BJ (cell line): Measurements from ENCODE around the gene ATXN2. TPM values are rescaled to one million over a fixed set of nuclear protein-coding genes. Genes with fewer than 3 reads are reported as not detected.

Source experiments
- CTCF ChIA-PET: fragments of 350-600 bp; formaldehyde crosslinking; extraction: SDS; loops from one replicate; lab custom pipeline; 2021; ENCODE audit warnings: antibody characterized with exemption, inconsistent platforms; lab: Yijun Ruan, JAX
- POLR2A ChIA-PET: fragments of 300-600 bp; sonication (Branson Sonifier 250); formaldehyde crosslinking; extraction: SDS; loops from one replicate; lab custom pipeline; 2021; ENCODE audit warnings: antibody characterized with exemption; lab: Charles Lee
- DNase-seq: peaks from one replicate; pipeline ENCODE4 v3.0.0-alpha.2; 2011; ENCODE audit warnings: low read depth
- H3K27me3 ChIP-seq: 2 replicates; pipeline ENCODE4 v1.6.0; 2011; ENCODE audit warnings: low read length; ENCODE audit not compliant: control insufficient read depth, insufficient read depth
- H3K36me3 ChIP-seq: 2 replicates; pipeline ENCODE4 v1.5.1; 2011; ENCODE audit warnings: low read length; ENCODE audit not compliant: control insufficient read depth, insufficient read depth
- H3K4me3 ChIP-seq: 2 replicates; pipeline ENCODE4 v1.5.1; 2011; ENCODE audit warnings: low read depth, mild to moderate bottlenecking, control low read depth, low read length
- polyA plus RNA-seq: library from polyadenylated mRNA; depleted of rRNA; stranded (reverse); fragments of >200 nt; gene quantifications from 2 replicates; pipeline ENCODE4 v1.2.3, GENCODE V29; 2011
- TF ChIP-seq, protein P1 (sequence below): IDR thresholded peaks from 2 replicates; pipeline ENCODE4 v1.5.1; 2011; ENCODE audit warnings: low read depth, mild to moderate bottlenecking, control low read depth, inconsistent platforms, low read length, moderate library complexity; ENCODE audit not compliant: insufficient read depth

The ATXN2 gene
- polyA plus RNA-seq, 1 experiment = 30.3 TPM

DNA sequence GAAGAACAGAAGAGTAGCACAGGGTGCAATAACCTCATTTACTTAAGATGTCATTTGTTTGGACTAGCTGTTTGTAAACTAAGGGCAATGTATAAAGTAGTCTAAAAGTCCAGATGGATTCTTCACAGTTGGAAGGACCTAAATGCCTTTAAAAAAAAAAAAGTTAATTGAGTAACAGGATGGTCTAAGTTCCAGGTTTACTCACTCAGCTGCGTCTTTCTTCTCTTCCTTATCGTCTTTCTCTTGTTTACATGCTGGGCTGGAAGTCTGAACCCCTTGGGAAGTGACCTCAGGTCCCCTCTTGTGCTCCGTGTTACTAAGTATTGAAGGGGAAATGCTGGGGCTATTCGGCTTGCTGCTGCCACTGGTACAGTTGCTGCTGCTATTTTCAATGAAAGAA is 110.8 kb downstream of the ATXN2 start:
- CTCF ChIA-PET = interaction anchor here (0.9 to 4.4 kb wide), 4 partner anchors 8 to 91 kb away, joined by 3 to 17 read pairs (median 4); no protein-coding TSS in a partner anchor
- DNase-seq = no peak
- TF ChIP-seq, protein P1, sequence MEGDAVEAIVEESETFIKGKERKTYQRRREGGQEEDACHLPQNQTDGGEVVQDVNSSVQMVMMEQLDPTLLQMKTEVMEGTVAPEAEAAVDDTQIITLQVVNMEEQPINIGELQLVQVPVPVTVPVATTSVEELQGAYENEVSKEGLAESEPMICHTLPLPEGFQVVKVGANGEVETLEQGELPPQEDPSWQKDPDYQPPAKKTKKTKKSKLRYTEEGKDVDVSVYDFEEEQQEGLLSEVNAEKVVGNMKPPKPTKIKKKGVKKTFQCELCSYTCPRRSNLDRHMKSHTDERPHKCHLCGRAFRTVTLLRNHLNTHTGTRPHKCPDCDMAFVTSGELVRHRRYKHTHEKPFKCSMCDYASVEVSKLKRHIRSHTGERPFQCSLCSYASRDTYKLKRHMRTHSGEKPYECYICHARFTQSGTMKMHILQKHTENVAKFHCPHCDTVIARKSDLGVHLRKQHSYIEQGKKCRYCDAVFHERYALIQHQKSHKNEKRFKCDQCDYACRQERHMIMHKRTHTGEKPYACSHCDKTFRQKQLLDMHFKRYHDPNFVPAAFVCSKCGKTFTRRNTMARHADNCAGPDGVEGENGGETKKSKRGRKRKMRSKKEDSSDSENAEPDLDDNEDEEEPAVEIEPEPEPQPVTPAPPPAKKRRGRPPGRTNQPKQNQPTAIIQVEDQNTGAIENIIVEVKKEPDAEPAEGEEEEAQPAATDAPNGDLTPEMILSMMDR = no peak
- POLR2A ChIA-PET = no interaction called here
- H3K36me3 ChIP-seq = peaks cover 18% of the 10 kb centered on the region
- H3K4me3 ChIP-seq = no peak overlapping the region
- H3K27me3 ChIP-seq = no peaks in the 10 kb centered on the region

DNA sequence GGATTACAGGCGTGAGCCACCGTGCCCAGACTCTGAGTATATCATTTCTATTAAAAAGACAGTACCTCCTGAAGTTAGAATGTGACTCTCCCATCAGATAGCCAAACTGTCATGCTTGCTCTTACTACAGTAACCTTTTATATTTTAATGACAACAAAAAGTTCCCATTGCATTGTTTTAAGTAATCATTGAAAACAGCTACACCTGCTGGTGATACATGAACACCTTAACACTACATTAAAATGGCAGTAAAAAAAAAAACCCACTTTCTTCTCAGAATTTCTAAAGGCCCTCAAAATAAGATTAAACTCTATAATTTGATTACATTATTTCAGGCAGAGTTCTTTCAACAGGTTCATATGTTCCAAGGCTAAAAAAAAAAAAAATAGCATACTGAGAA is 116.7 kb downstream of the ATXN2 start:
- no peak for DNase-seq
- ChIA-PET POLR2A (no interaction called here), CTCF (interaction anchor here (0.6 to 3.2 kb wide), 3 partner anchors 10 to 156 kb away, joined by 3 to 22 read pairs (median 4); no protein-coding TSS in a partner anchor)
- TF ChIP-seq, protein P1 = peak; percentile 26; the same call in 1 of the 2 replicates
- no peaks in the 10 kb centered on the region for H3K27me3 ChIP-seq
- no peak overlapping the region for H3K4me3 ChIP-seq
- peaks cover 16% of the 10 kb centered on the region for H3K36me3 ChIP-seq

DNA sequence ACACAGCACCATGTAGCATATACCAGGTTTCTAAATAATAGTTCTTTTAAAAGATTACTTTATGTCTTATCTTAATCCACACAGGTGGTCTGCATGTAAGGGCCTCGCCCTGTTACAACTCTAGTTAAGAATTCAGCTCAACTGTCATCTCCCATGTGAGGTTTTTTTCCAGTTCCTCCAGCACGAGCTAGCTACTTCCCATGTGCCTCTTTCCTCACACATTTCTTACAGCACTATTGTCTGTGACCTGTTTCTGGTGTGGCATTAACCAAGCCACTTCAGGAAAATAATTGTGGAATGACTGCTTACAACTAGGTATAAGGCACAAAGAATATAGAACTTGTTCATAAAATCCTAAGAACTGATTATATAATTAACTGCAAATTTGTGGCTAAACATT is 127.9 kb downstream of the ATXN2 start:
- Histone ChIP-seq H3K4me3 (no peak overlapping the region), H3K27me3 (no peaks in the 10 kb centered on the region), H3K36me3 (peaks cover 7% of the 10 kb centered on the region)
- TF ChIP-seq, protein P1 = no peak
- DNase-seq = no peak
- POLR2A ChIA-PET = no interaction called here
- CTCF ChIA-PET = interaction anchor here (0.7 to 4.3 kb wide), 6 partner anchors 9 to 75 kb away, joined by 3 to 25 read pairs (median 4); no protein-coding TSS in a partner anchor

DNA sequence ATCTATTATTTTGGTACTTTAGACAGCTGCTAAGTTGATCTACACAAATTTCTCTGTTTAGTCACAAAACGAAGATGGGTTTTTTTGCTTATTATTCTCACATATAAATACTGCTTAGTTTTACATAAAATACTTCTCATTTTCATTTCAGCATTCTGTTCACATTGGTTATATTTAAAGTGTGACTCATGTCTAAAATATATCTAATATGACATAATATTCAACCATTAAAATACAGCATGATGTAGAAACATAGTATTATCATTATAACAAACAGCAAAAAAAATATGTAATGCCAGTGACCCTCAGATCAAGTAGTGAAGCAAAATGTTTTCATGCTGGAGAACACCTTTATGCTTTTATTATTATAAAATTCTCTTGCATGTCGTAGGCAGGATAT is 129.7 kb downstream of the ATXN2 start:
- TF ChIP-seq, protein P1 = no peak
- ChIA-PET POLR2A (no interaction called here), CTCF (no interaction called here)
- H3K27me3 ChIP-seq = no peaks in the 10 kb centered on the region
- no peak overlapping the region for H3K4me3 ChIP-seq
- no peak for DNase-seq
- H3K36me3 ChIP-seq = peaks cover 4% of the 10 kb centered on the region

DNA sequence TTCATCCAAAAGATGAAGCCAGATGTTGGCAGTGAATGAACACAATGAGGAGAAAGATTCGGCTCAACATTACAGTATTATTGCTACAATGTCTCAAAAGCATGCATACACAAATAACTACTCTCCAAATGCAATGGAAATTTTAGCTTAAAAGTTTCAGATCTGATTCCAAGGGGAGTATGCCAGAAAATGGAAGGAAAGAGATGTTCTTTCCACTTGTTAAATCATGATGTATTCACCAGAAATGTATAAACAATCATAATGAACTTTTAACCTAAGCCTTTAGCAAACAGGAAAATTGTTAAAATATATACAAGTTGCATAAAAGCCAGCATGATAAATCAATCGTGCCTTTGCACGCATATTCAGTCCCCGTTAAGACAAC is 131.3 kb downstream of the ATXN2 start:
- DNase-seq = peak; percentile 84
- CTCF ChIA-PET = interaction anchor here (1.5 kb wide), 1 partner anchor 71 kb away, joined by 3 read pairs; no protein-coding TSS in a partner anchor
- Histone ChIP-seq H3K4me3 (no peak overlapping the region), H3K36me3 (peaks cover 1% of the 10 kb centered on the region), H3K27me3 (no peaks in the 10 kb centered on the region)
- TF ChIP-seq, protein P1 = no peak
- POLR2A ChIA-PET = interaction anchor here (0.6 to 1.0 kb wide), 2 partner anchors 44 to 1946 kb away, joined by 5 to 11 read pairs; no protein-coding TSS in a partner anchor
